ENCODE results near the gene MROH2A.
"Not testable (repeated sequence)": the region's sequence is repeated elsewhere in the genome, so short reads cannot be mapped to it uniquely, and the experiment has no call there.

MROH2A gene, protein sequence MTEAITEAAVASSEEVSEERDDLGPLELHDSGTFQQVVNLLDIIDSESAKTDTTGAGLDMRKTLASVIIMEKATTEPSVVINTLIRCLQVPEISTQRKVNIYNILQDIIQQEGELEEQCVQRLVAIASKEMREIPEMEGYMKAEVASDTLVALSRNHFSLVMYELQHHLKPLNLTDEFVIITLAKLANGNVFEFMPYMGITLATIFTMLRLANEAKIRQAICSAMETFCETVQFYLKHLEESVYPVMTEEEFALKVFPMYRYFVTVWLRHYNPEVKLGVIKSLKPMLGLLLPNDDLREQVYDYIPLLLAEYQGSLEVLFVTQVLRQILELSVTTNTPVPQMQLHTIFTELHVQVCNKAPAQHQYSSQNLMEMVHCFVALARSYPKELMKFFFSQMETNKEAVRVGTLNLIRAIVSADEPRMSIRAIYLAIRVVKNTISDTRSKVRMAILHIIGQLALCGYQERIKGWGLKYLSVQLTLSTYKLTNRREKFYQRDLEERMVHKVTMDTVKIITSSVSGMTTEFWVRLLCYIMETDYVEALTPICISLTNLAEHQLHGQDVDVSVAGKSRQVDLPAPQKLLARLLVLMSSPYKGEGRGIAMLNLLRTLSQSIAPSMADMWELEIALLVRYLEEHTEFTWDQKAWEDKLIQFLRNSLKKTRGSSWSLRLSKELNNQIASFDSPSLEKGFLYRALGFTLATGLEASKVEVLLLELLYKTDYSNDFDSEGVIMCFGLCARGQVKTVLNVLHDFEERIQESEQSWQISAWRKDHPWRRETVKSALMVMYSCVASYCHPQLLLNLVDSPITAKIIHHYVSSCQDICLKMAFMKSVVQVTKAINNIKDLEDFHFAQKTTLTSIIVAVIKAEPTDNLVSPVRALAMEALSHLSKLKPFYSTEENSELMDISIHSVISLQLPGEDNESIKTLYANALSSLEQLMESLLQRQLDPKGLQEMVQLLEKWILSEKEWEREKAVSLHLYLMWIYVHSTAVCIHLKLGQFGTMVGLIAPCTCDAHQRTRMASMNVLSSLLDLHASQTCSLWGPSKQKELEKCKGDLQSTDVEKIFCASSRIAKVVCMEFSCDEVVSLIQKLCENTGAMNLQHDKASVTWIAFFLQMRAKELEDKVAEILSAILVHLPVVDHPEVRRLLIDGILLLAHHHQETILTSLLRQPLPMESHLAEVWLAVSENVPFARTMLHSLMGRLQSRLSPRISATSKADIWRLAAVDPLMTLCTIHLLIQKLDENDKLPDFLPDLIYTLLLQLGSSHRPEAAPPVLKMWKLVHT (N-terminal part only)

DNA sequence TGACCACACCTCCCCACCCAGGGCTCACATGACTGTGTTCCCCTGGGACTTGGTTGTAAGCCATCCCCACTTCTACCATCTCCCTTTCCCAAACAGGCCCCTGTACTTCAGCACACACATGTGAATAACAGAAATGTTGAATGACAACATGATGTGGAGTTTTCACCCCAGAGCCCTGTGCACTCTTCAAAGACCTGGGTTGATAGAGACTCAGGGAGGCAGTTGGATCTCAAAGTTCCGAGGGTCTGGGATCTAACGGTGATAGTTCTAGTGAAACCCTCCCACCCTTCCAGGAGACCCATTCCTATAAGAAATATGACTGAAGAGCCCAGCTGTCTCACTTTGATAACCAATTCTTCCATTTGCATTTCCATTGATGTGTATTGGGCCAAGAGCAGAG, at the start of gene MROH2A:
Gene MROH2A (plus strand): TSS at position 301 of the 400 bp plus-strand sequence. CDS start 1,029 bp downstream, outside the sequence.
- DNase-seq: no peak

DNA sequence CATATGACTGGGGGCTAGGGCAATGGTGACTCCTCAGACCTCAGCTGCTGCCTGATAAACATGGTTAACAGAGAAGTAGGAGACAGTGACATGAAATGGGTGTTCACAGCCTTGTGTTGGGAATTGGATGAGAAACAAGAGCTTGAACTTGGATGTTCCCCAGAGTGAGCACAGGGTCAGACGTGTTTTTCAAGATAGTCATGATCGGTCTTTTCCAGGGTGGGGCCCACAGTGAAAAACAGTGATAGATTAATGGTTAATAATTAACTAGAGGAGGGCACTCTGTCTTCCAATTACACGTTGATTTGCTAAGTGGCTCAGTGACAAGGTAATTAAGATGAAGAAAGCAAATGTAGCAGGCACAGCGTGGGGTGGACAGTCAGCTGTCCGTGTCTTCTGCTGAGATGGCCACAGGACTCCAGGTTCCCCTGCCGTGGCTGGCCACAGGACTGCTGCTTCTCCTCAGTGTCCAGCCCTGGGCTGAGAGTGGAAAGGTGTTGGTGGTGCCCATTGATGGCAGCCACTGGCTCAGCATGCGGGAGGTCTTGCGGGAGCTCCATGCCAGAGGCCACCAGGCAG, 49.3 kb upstream of the MROH2A start, which contains the start of gene UGT1A3:
Gene UGT1A3 (plus strand): TSS at position 320 of the 579 bp plus-strand sequence. CDS start 85 bp downstream, at position 405.
- no peak for DNase-seq

DNA sequence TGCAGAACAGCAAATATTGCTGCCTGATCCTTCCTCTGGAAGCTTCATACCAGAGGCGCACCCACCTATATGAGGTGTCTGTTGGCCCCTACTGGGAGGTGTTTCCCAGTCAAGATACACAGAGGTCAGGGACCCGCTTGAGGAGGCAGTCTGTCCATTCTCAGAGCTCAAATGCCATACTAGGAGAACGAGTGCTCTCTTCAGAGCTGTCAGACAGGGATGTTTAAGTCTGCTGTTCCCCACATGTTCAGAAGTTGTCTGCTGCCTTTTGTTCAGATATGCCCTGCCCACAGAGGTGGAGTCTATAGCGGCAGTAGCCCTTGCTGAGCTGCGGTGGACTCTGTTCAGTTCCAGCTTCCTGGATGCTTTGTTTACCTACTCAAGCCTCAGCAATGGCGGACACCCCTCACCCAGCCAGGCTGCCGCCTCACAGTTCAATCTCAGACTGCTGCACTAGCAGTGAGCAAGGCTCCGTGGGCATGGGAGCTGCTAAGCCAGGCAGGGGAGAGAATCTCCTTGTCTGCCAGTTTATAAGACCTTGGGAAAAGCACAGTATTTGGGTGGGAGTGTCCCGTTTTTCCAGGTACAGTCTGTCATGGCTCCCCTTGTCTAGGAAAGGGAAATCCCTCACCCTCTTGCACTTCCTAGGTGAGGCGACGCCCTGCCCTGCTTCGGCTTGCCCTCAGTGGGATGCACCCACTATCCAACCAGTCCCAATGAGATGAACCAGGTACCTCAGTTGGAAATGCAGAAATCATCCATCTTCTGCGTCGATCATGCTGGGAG, 41.1 kb upstream of the MROH2A start:
- DNase-seq: not testable (repeated sequence)

DNA sequence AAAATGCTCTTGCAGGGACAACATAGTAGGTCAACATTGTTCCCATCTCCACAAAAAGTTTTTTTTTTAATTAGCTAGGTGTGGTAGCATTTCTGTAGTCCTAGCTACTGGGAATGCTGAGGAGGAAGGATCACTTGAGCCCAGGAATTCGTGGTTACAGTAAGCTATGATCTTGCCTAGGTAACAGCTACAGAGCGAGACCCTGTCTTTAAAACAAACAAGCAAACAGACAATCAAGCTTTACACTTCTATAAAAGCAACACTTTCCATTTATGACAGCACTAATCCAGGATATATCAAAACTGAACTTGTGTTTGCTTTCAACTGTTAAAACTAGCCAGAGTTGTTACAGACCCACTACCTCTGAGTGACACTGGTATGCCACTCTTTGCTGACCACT, 37.3 kb upstream of the MROH2A start:
- no peak for DNase-seq

DNA sequence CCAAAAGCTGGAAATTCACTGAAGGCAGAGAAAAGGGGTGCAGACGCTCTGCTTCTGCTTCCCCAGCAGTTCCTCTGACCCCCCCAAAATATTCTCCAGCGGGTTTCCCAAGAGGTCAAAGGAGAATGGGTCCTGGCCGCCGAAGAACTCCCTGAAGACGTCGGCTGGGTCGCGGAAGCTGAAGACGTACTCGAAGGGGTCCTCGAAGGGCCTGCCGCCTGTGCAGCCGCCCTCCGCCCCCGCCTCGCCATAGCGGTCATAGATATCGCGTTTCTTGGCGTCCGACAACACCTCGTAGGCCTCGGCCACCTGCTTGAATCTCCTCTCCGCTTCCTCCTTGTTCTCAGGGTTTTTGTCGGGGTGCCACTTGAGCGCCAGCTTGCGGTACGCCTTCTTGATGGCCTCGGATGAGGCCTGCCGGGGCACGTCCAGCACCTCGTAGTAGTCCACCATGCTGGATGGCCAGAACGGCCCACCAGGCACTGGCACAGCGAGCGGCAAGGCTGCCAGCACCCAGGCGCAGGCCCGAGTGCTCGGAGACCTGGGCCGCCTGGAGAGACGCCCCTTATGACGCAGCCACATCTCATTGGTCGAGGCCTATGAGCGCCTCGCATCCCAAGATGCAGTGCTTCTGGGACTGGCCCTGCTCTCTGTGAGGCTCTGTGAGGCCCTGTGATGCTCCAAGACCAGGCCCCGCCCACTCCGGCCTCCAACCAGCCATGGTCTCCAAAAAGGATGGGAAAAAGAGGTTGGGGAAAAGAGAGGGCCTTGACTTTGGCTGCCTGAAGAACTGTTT, 34.5 kb upstream of the MROH2A start:
- DNase-seq: no peak

DNA sequence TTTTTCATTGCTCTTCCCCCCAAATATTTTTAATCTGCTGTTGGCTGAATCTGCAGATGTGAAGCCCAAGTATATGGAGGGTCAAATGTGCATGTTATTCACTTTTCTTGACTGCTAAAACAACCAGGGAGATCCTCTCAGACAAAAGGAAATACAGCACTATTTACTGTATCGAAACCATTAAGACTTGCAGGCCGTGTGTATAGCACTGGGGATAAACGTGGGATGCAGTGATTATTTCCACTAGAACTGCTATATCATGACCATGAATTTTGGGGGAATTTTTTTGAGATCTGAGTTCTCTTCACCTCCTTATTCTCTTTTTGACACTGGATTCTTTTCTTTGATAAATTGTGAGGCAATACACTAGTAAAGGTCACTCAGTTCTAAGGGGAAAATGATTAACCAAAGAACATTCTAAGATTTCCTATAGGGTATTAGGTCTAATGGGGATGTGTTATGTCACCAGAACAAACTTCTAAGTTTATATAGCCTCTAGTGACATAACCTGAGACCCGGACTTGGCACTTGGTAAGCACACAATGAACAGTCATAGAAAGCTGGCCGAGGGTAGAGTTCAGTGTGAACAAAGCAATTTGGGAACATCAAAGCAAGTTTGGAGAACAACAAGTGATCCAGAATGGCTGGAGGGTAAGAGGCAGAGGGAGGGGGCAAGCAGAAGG, 32.9 kb upstream of the MROH2A start:
- no peak for DNase-seq

DNA sequence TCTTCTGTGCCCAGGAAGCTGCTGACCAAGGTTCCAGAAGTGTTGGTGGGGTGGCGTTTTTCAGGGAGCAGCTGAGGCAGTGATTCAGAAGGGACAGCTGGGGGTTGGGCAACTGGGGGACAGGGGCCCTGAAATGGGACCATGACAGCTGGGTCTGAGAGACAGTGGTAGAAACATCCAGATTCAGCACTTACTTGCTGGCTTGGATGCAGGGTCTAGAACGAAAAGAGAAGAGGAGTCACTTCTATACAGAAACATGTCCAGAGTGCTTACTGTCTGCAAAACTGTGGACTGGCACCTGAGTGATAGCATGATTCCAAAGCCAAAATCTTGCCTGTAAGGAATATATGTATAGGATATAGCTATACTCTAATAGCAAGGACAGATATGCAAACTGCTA, 32.3 kb upstream of the MROH2A start:
- not testable (repeated sequence) for DNase-seq

DNA sequence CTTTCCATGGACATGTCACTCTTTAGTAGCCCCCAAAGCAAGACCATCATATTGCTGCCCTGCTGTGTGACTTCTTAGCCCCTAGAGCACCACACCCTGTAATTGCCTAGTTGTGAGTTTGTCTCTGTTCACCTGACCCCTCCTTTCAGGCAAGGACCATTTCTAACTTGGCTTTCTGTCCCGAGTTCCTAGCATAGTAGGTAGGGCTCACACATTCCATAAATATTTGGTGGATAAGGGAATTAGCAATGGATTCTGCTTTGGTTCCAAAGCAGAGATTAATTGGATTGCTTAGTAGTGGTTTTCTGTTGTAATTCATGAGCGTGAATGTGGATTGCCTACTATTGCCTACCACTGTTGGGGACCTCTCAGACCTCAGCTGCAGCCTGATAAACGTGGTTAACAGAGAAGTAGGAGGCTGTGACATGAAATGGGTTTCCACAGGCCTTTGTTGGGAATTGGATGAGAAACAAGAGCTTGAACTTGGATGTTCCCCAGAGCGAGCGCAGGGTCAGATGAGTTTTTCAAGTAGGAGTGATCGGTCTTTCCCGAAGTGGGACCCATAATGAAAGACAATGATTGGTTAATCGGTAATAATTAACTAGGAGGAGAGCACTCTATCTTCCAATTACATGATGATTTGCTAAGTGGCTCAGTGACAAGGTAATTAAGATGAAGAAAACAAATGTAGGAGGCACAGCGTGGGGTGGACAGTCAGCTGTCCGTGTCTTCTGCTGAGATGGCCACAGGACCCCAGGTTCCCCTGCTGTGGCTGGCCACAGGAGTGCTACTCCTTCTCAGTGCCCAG, 31.5 kb upstream of the MROH2A start:
- no peak for DNase-seq

DNA sequence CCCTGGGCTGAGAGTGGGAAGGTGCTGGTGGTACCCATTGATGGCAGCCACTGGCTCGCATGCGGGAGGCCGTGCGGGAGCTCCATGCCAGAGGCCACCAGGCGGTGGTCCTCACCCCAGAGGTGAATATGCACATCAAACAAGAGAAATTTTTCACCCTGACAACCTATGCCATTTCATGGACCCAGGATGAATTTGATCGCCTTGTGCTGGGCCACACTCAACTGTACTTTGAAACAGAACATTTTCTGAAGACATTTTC, 30.9 kb upstream of the MROH2A start:
- DNase-seq: no peak

DNA sequence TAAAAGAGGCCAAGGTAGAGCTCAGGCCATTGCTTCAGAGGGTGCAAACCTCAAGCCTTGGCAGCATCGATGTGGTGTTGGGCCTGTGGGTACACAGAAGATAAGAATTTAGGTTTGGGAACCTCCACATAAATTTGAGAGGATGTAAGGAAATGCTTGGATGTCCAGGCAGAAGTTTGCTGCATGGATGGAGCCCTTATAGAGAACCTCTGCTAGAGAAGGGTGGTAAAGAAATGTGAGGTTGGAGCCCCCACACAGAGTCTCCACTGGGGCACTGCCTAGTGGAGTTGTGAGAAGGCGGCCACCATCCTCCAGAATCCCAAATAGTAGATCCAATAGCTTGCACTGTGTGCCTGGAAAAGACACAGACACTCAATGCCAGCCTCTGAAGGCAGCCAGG, 27.4 kb upstream of the MROH2A start:
- not testable (repeated sequence) for DNase-seq

DNA sequence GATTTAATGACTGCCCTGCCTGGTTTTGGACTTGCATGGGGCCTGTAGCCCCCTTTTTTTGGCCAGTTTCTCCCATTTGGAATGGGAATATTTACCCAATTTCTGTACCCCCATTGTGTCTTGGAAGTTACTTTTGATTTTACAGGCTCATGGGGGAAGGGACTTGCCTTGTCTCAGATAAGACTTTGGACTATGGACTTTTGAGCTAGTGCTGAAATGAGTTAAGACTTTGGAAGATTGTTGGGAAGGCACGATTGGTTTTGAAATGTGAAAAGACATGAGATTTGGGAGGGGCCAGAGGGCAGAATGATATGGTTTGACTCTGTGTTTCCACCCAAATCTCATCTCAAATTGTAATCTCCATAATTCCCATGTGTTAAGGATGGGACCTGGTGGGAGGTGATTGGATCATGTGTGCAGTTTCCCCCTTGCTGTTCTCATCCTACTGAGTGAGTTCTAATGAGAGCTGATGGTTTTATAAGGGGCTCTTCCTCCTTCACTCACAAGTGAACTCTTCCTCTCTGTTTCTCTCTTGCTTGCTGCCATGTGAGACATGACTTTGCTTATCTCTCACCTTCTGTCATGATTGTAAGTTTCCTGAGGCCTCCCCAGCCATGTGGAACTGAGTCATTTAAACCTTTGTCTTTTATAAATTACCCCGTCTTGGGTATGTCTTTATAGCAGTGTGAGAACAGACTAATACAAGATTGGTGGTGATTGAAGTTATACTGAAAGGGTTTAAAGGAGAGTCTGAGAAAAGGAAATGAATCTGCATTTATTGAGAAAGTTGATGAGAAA, 26.7 kb upstream of the MROH2A start:
- not testable (repeated sequence) for DNase-seq

DNA sequence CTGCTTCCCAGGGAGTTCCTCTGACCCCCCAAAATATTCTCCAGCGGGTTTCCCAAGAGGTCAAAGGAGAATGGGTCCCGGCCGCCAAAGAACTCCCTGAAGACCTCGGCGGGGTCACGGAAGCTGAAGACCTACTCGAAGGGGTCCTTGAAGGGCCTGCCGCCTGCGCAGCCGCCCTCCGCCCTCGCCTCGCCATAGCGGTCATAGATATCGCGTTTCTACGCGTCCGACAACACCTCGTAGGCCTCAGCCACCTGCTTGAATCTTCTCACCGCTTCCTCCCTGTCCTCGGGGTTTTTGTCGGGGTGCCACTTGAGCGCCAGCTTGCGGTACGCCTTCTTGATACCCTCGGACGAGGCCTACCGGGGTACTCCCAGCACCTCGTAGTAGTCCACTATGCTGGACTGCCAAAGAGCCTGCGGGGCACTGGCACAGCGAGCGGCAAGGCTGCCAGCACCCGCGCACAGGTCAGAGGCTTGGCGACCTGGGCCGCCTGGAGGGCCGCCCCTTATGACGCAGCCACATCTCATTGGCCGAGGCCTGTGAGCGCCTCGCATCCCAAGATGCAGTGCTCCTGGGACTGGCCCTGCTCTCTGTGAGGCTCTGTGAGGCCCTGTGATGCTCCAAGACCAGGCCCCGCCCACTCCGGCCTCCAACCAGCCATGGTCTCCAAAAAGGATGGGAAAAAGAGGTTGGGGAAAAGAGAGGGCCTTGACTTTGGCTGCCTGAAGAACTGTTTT, 23.1 kb upstream of the MROH2A start:
- DNase-seq: no peak

DNA sequence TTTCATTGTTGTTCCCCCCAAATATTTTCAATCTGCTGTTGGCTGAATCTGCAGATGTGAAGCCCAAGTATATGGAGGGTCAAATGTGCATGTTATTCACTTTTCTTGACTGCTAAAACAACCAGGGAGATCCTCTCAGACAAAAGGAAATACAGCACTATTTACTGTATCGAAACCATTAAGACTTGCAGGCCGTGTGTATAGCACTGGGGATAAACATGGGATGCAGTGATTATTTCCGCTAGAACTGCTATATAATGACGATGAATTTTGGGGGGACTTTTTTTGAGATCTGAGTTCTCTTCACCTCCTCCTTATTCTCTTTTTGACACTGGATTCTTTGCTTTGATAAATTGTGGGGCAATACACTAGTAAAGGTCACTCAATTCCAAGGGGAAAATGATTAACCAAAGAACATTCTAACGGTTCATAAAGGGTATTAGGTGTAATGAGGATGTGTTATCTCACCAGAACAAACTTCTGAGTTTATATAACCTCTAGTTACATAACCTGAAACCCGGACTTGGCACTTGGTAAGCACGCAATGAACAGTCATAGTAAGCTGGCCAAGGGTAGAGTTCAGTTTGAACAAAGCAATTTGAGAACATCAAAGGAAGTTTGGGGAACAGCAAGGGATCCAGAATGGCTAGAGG, 21.6 kb upstream of the MROH2A start:
- DNase-seq: no peak

DNA sequence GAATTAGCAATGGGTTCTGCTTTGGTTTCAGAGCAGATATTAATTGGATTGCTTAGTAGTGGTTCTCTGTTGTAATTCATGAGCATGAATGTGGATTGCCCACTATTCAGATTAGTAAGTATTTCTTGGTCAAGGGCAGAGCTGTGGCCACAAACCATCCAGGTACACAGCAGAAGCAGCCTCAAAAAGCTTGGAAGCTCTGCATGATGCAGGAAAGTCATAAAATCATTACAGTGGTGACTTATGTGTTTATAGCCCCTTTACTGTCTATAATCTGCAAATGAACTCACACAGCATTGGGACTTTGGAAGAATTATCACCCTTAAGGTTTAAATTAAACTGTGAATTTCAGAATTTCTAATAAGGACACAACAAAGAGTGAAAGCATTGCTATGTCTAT, 20.0 kb upstream of the MROH2A start:
- no peak for DNase-seq

DNA sequence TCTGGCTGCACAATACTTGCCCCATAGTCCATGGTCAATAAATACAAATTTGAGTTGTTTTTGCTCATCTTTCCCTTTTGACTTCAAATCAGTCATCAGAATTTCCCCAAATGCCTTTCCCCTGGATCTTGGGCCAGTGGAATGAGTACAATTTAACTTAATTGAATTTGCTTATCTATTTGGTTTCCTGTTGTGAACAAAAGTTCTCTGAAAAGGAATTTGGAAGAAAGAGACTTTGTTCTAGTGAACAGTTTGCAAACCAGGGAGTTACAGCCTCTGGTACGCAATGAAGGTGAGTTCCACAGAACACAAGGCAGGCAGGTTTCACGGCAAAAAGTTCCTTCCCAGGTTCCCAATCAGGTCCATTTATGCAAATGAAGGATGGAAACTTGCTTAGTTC, 19.3 kb upstream of the MROH2A start:
- DNase-seq: no peak

DNA sequence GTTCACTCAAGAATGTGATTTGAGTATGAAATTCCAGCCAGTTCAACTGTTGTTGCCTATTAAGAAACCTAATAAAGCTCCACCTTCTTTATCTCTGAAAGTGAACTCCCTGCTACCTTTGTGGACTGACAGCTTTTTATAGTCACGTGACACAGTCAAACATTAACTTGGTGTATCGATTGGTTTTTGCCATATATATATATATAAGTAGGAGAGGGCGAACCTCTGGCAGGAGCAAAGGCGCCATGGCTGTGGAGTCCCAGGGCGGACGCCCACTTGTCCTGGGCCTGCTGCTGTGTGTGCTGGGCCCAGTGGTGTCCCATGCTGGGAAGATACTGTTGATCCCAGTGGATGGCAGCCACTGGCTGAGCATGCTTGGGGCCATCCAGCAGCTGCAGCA, 18.1 kb upstream of the MROH2A start, which contains the start of gene UGT1A1:
Gene UGT1A1 (plus strand): TSS at position 228 of the 400 bp plus-strand sequence. CDS start 18 bp downstream, at position 246.
- DNase-seq: no peak

DNA sequence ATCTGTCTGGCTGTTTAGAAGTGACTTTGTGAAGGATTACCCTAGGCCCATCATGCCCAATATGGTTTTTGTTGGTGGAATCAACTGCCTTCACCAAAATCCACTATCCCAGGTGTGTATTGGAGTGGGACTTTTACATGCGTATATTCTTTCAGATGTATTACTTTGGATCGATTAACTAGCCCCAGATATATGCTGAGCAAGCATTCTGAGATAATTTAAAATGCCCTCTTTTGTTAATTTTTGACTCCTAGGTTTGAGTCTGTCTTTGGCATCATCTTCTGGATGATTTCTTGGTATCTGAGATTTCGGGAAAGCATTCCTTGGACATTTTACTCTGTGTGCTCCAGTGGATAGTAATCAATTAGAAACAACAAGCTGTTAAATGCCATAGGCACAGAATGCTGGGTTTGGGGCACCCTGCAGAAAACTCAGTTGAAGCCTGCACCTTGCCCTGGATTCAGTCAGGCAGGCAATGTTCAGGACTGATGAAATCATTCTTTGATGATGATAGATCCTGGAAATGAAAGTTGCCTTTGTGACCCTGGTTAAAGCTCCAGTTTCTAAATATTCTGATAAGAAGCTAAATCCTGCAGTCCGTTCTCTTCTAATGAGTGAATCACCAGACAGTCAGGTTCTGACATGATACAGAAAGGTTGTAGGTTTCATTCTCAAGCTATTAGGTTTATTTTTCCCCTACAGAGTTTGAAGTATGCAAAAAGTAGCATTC, 16.9 kb upstream of the MROH2A start:
- no peak for DNase-seq
